Central memory CD4-positive, alpha-beta T cell (primary cell): ENCODE measurements around the gene COL11A2.

ENCODE experiments used
- DNase-seq: peaks from one replicate; pipeline ENCODE4 v3.0.0; 2022

The COL11A2 gene

GRCh38 chr6:33206027-33206863 is 14.0 kb upstream of the COL11A2 start:
- DNase-seq: no peak

GRCh38 chr6:33205191-33206026 is 13.1 kb upstream of the COL11A2 start:
- no peak for DNase-seq

- peak; percentile 79 for DNase-seq
Observed at GRCh38 chr6:33204415-33205190, 12.3 kb upstream of the COL11A2 start, which contains the start of gene HSD17B8. Gene HSD17B8 (plus strand): TSS chr6:33204655. CDS start chr6:33204669, 14 bp downstream.

- DNase-seq: no peak
Observed at GRCh38 chr6:33204165-33204414, 11.8 kb upstream of the COL11A2 start.

GRCh38 chr6:33203443-33204164 is 11.3 kb upstream of the COL11A2 start:
- DNase-seq: no peak

GRCh38 chr6:33202799-33203198 is 10.5 kb upstream of the COL11A2 start:
- no peak for DNase-seq

- DNase-seq: no peak
Observed at GRCh38 chr6:33201935-33202334, 9.7 kb upstream of the COL11A2 start.

GRCh38 chr6:33201147-33201545 is 8.9 kb upstream of the COL11A2 start:
- DNase-seq: no peak

GRCh38 chr6:33200219-33201146 is 8.2 kb upstream of the COL11A2 start, which contains the start of the genes RXRB and SLC39A7:
Gene RXRB (minus strand): TSS chr6:33200665. CDS start chr6:33200476, 189 bp downstream.
Gene SLC39A7 (plus strand): TSS chr6:33200867. CDS start chr6:33201246, 379 bp downstream.
- DNase-seq: peak; percentile 98

- DNase-seq: no peak
Observed at GRCh38 chr6:33199687-33200218, 7.5 kb upstream of the COL11A2 start.

- DNase-seq: no peak
Observed at GRCh38 chr6:33198853-33199436, 6.7 kb upstream of the COL11A2 start.

- no peak for DNase-seq
Observed at GRCh38 chr6:33198159-33198852, 6.0 kb upstream of the COL11A2 start.

GRCh38 chr6:33197431-33198048 is 5.3 kb upstream of the COL11A2 start:
- DNase-seq: peak; percentile 48

GRCh38 chr6:33195304-33196165 is 3.3 kb upstream of the COL11A2 start:
- DNase-seq: no peak

GRCh38 chr6:33194431-33194979 is 2.2 kb upstream of the COL11A2 start:
- no peak for DNase-seq

GRCh38 chr6:33193619-33194018 is 1.4 kb upstream of the COL11A2 start:
- no peak for DNase-seq

- DNase-seq: no peak
Observed at GRCh38 chr6:33192671-33193602, 670 bp upstream of the COL11A2 start.
